IPS-NIHi11 (cell line): Measurements from ENCODE around the gene KRTAP12-1.
"Not testable (repeated sequence)": the region's sequence is repeated elsewhere in the genome, so short reads cannot be mapped to it uniquely, and the experiment has no call there.

Experiments
- DNase-seq: peaks from one replicate; pipeline ENCODE4 v3.0.0; 2012; ENCODE audit warnings: mixed read lengths, low spot score

KRTAP12-1 gene

GRCh38 chr21:44644878-44645277, 37.1 kb downstream of the KRTAP12-1 start:
- DNase-seq: no peak

GRCh38 chr21:44643741-44644310, 38.1 kb downstream of the KRTAP12-1 start:
- no peak for DNase-seq

GRCh38 chr21:44640761-44641160, 41.2 kb downstream of the KRTAP12-1 start:
- DNase-seq: no peak

GRCh38 chr21:44639331-44639655, 42.7 kb downstream of the KRTAP12-1 start:
- no peak for DNase-seq

GRCh38 chr21:44638506-44639330, 43.2 kb downstream of the KRTAP12-1 start:
- not testable (repeated sequence) for DNase-seq

GRCh38 chr21:44637851-44638348, 44.1 kb downstream of the KRTAP12-1 start:
- DNase-seq: not testable (repeated sequence)

- DNase-seq: no peak
These were observed 44.7 kb downstream of the KRTAP12-1 start, which contains the start of gene KRTAP10-10 for GRCh38 chr21:44637018-44637850. Gene KRTAP10-10, plus strand, starts transcription at chr21:44637356. Its CDS starts 62 bp downstream, at chr21:44637418.

- no peak for DNase-seq
These were observed 45.5 kb downstream of the KRTAP12-1 start for GRCh38 chr21:44636209-44637017.

- no peak for DNase-seq
These were observed 49.9 kb downstream of the KRTAP12-1 start for GRCh38 chr21:44632067-44632466.
